ENCODE results near the gene CAMK2G.

DNA sequence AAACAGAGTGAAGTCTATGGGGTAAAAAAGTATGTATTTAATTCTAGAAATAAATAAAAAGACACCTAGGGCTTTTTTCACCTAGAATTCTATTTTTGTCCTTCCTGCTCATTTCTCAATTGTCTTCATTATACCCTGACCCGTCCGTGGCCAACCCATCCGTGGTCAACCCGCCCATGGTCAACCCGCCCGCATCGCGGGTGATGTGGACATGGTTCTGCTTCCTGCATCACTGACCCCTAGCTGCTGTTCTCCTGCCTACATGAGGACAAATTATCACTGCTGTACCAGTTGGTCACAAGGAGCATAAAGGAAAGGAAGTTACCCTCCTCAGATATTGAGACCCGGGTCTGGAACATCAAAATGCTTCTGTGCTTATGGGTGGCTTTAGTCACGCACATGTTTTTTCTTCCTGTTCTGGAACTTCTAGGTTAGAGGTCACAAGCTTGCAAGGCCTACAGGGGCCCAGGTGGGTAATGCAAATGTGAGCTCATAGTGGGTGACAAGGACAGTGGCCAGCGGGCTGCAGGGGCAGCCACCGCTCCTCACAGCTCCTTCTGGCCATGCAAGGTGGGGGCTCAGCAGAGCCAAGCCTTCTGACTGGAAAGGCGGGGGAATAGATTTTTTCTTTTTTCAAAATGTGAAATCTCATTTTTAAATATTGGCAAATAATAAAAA lies 15.5 kb downstream of the CAMK2G start:
- TF ChIP-seq, protein P1, sequence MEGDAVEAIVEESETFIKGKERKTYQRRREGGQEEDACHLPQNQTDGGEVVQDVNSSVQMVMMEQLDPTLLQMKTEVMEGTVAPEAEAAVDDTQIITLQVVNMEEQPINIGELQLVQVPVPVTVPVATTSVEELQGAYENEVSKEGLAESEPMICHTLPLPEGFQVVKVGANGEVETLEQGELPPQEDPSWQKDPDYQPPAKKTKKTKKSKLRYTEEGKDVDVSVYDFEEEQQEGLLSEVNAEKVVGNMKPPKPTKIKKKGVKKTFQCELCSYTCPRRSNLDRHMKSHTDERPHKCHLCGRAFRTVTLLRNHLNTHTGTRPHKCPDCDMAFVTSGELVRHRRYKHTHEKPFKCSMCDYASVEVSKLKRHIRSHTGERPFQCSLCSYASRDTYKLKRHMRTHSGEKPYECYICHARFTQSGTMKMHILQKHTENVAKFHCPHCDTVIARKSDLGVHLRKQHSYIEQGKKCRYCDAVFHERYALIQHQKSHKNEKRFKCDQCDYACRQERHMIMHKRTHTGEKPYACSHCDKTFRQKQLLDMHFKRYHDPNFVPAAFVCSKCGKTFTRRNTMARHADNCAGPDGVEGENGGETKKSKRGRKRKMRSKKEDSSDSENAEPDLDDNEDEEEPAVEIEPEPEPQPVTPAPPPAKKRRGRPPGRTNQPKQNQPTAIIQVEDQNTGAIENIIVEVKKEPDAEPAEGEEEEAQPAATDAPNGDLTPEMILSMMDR (conservative IDR thresholded peaks at IDR 0.05): no peak
- no peak for TF ChIP-seq EZH2 (IDR thresholded peaks at IDR 0.05; ENCODE audit: low read depth)
